SK-N-SH treated with all-trans-retinoic acid at 6 μM for 48 hours (cell line): ENCODE data around the gene REPS2.

Experiments
- ARNTL ChIP-seq: fragments of 450-650 bp; formaldehyde crosslinking; IDR thresholded peaks from 2 replicates; pipeline ENCODE4 v1.5.0; 2020; ENCODE audit warnings: low read depth, mild to moderate bottlenecking, moderate library complexity, borderline replicate concordance
- CSDC2 ChIP-seq: fragments of 250-450 bp; sonication (Bioruptor Pico); IDR thresholded peaks from 2 replicates; pipeline ENCODE4 v1.5.0; 2020; ENCODE audit warnings: mild to moderate bottlenecking, moderate library complexity
- ESRRG ChIP-seq: fragments of 250-450 bp; sonication (Bioruptor Pico); IDR thresholded peaks from 2 replicates; pipeline ENCODE4 v1.6.1; 2021; ENCODE audit warnings: mild to moderate bottlenecking
- GLIS3 ChIP-seq: fragments of 250-450 bp; sonication (Bioruptor Pico); IDR thresholded peaks from 2 replicates; pipeline ENCODE4 v1.5.0; 2020; ENCODE audit warnings: mild to moderate bottlenecking, moderate library complexity
- OSR1 ChIP-seq: fragments of 250-450 bp; sonication (Bioruptor Pico); IDR thresholded peaks from 2 replicates; pipeline ENCODE4 v1.8.0; 2022; ENCODE audit warnings: moderate library complexity, mild to moderate bottlenecking, inconsistent platforms
- RARB ChIP-seq: fragments of 250-450 bp; sonication (Bioruptor Pico); IDR thresholded peaks from 2 replicates; pipeline ENCODE4 v1.8.0; 2021; ENCODE audit warnings: mild to moderate bottlenecking, moderate library complexity
- TCF4 ChIP-seq: fragments of 250-450 bp; sonication (Bioruptor Pico); IDR thresholded peaks from 2 replicates; pipeline ENCODE4 v1.8.0; 2021; ENCODE audit warnings: mild to moderate bottlenecking, moderate library complexity, borderline replicate concordance
- TOX ChIP-seq: fragments of 250-450 bp; sonication (Bioruptor Pico); IDR thresholded peaks from 2 replicates; pipeline ENCODE4 v1.8.0; 2021; ENCODE audit warnings: mild to moderate bottlenecking, moderate library complexity, borderline replicate concordance
- ZFP3 ChIP-seq: fragments of 250-450 bp; sonication (Bioruptor Pico); IDR thresholded peaks from 2 replicates; pipeline ENCODE4 v1.5.0; 2020; ENCODE audit warnings: mild to moderate bottlenecking, moderate library complexity
- ZFP30 ChIP-seq: fragments of 450-650 bp; formaldehyde crosslinking; IDR thresholded peaks from 2 replicates; pipeline ENCODE4 v1.5.0; 2022; ENCODE audit warnings: mild to moderate bottlenecking, moderate library complexity
- TF ChIP-seq, protein P1 (sequence below): fragments of 250-450 bp; sonication (Bioruptor Pico); IDR thresholded peaks from 2 replicates; pipeline ENCODE4 v1.8.0; 2021; ENCODE audit warnings: low read depth, mild to moderate bottlenecking, moderate library complexity, borderline replicate concordance
- TF ChIP-seq, protein P2 (sequence below): fragments of 250-450 bp; sonication (Bioruptor Pico); IDR thresholded peaks from 2 replicates; pipeline ENCODE4 v1.5.0; 2020; ENCODE audit warnings: mild to moderate bottlenecking, moderate library complexity
- TF ChIP-seq, protein P3 (sequence below): fragments of 250-450 bp; sonication (Bioruptor Pico); IDR thresholded peaks from 2 replicates; pipeline ENCODE4 v1.8.0; 2020; ENCODE audit warnings: mild to moderate bottlenecking, moderate library complexity, borderline replicate concordance
- TF ChIP-seq, protein P4 (sequence below): fragments of 250-450 bp; sonication (Bioruptor Pico); IDR thresholded peaks from 2 replicates; pipeline ENCODE4 v1.5.1; 2020; ENCODE audit warnings: low read depth, mild to moderate bottlenecking, moderate library complexity

DNA sequence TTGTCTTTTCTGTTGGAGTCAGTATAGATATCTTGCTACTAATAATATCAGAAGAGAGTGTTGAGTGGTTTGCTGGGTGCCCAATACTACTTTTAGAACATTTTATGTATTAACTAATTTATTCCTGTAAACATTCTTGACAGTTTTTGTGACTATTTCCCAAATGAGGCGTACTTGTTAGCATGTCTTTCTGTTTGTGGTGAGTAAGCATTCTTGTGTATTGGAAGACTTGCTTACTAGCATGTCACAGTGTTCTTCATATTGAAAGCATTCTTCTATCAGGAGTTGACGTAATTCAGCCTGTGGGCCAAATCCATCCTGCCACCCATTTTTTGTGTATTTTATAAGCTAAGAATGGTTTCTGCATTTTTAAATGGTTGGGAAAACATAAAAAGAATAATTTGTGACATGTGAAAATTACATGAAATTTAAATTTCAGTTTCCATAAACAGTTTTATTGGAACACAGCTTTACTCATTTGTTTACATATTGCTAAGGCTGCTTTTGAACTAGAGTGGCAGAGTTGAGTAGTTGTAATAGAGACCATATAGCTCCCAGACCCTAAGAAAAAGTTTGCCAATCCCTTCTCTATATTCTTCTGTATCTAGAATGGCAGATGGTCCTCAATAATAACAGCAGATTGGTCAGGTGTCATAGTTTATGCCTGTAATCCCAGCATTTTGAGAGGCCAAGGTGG is 20.4 kb downstream of the REPS2 start:
- TF ChIP-seq TOX (CRISPR knock-in tag), result no peak
- TF ChIP-seq ESRRG (CRISPR knock-in tag), result no peak
- no peak for TF ChIP-seq RARB (CRISPR knock-in tag)
- TF ChIP-seq ZFP30, result no peak
- TF ChIP-seq ARNTL (CRISPR knock-in tag), result no peak
- TF ChIP-seq, protein P1, sequence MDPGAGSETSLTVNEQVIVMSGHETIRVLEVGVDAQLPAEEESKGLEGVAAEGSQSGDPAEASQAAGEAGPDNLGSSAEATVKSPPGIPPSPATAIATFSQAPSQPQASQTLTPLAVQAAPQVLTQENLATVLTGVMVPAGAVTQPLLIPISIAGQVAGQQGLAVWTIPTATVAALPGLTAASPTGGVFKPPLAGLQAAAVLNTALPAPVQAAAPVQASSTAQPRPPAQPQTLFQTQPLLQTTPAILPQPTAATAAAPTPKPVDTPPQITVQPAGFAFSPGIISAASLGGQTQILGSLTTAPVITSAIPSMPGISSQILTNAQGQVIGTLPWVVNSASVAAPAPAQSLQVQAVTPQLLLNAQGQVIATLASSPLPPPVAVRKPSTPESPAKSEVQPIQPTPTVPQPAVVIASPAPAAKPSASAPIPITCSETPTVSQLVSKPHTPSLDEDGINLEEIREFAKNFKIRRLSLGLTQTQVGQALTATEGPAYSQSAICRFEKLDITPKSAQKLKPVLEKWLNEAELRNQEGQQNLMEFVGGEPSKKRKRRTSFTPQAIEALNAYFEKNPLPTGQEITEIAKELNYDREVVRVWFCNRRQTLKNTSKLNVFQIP (CRISPR knock-in tag), result no peak
- TF ChIP-seq, protein P2, sequence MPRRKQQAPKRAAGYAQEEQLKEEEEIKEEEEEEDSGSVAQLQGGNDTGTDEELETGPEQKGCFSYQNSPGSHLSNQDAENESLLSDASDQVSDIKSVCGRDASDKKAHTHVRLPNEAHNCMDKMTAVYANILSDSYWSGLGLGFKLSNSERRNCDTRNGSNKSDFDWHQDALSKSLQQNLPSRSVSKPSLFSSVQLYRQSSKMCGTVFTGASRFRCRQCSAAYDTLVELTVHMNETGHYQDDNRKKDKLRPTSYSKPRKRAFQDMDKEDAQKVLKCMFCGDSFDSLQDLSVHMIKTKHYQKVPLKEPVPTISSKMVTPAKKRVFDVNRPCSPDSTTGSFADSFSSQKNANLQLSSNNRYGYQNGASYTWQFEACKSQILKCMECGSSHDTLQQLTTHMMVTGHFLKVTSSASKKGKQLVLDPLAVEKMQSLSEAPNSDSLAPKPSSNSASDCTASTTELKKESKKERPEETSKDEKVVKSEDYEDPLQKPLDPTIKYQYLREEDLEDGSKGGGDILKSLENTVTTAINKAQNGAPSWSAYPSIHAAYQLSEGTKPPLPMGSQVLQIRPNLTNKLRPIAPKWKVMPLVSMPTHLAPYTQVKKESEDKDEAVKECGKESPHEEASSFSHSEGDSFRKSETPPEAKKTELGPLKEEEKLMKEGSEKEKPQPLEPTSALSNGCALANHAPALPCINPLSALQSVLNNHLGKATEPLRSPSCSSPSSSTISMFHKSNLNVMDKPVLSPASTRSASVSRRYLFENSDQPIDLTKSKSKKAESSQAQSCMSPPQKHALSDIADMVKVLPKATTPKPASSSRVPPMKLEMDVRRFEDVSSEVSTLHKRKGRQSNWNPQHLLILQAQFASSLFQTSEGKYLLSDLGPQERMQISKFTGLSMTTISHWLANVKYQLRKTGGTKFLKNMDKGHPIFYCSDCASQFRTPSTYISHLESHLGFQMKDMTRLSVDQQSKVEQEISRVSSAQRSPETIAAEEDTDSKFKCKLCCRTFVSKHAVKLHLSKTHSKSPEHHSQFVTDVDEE (CRISPR knock-in tag), result no peak
- TF ChIP-seq, protein P3, sequence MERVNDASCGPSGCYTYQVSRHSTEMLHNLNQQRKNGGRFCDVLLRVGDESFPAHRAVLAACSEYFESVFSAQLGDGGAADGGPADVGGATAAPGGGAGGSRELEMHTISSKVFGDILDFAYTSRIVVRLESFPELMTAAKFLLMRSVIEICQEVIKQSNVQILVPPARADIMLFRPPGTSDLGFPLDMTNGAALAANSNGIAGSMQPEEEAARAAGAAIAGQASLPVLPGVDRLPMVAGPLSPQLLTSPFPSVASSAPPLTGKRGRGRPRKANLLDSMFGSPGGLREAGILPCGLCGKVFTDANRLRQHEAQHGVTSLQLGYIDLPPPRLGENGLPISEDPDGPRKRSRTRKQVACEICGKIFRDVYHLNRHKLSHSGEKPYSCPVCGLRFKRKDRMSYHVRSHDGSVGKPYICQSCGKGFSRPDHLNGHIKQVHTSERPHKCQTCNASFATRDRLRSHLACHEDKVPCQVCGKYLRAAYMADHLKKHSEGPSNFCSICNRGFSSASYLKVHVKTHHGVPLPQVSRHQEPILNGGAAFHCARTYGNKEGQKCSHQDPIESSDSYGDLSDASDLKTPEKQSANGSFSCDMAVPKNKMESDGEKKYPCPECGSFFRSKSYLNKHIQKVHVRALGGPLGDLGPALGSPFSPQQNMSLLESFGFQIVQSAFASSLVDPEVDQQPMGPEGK (CRISPR knock-in tag), result no peak
- TF ChIP-seq OSR1 (CRISPR knock-in tag), result no peak
- no peak for TF ChIP-seq ZFP3 (CRISPR knock-in tag)
- TF ChIP-seq, protein P4, sequence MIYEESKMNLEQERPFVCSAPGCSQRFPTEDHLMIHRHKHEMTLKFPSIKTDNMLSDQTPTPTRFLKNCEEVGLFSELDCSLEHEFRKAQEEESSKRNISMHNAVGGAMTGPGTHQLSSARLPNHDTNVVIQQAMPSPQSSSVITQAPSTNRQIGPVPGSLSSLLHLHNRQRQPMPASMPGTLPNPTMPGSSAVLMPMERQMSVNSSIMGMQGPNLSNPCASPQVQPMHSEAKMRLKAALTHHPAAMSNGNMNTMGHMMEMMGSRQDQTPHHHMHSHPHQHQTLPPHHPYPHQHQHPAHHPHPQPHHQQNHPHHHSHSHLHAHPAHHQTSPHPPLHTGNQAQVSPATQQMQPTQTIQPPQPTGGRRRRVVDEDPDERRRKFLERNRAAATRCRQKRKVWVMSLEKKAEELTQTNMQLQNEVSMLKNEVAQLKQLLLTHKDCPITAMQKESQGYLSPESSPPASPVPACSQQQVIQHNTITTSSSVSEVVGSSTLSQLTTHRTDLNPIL (CRISPR knock-in tag), result no peak
- no peak for TF ChIP-seq CSDC2 (CRISPR knock-in tag)
- TF ChIP-seq TCF4, result no peak
- no peak for TF ChIP-seq GLIS3 (CRISPR knock-in tag)
